Measurements from ENCODE around the gene MALAT1. TPM values are rescaled to one million over a fixed set of nuclear protein-coding genes. Genes with fewer than 3 reads are reported as not detected.
A peak's percentile ranks its signal among the peaks of the same experiment; 100 is the strongest.

Gene MALAT1
- total and polyA plus RNA-seq, 2 donors (not counting 1 experiment from before 2014, with no cell fraction given), result 646 to 32,417 TPM

GRCh38 chr11:65488273-65489034 lies 10.4 kb upstream of the MALAT1 start:
- H3K4me3 Mint-ChIP-seq, result peak overlapping the region; percentile 72
- Histone ChIP-seq H3K9me3 (ENCODE audit: control extremely low read depth in 1 of 3, control insufficient read depth in 2 of 3, insufficient read depth in 1 of 3, low read length in 2 of 3) (no peaks in the 10 kb centered on the region), H3K27ac (ENCODE audit: low read length in 2 of 2) (no peak overlapping the region), H3K27me3 (replicated peaks in 1 of 4; ENCODE audit: control extremely low read depth in 1 of 4, control insufficient read depth in 3 of 4, insufficient read depth in 4 of 4, low read length in 3 of 4) (no peaks in the 10 kb centered on the region), H3K9ac (ENCODE audit: low read length) (no peak overlapping the region), H4K20me1 (ENCODE audit: control insufficient read depth, insufficient read depth, low read length, poor library complexity, severe bottlenecking) (no peaks in the 10 kb centered on the region), H3K4me1 (ENCODE audit: control insufficient read depth in 2 of 2, insufficient read depth in 2 of 2, low read length in 2 of 2) (peaks cover 43 to 51% of the 10 kb centered on the region in 2 donors), H3K4me3 (ENCODE audit: control extremely low read depth in 1 of 5, extremely low read depth in 1 of 5, insufficient read depth in 1 of 5, low read depth in 2 of 5, low read length in 4 of 5) (no peak overlapping the region), H2AFZ (ENCODE audit: insufficient read depth, low read depth, low read length, poor library complexity, severe bottlenecking) (peak overlapping the region; percentile 47), H3K79me2 (ENCODE audit: control insufficient read depth, insufficient read depth, low read length) (peaks cover 39% of the 10 kb centered on the region), H3K36me3 (replicated peaks in 1 of 2; ENCODE audit: control extremely low read depth in 1 of 2, control insufficient read depth in 1 of 2, extremely low read depth in 1 of 2, insufficient read depth in 2 of 2, low read length in 1 of 2) (no peaks in the 10 kb centered on the region), H3K4me2 (replicated peaks; ENCODE audit: low read depth, low read length, poor library complexity, severe bottlenecking) (peak overlapping the region; percentile 56)
- TF ChIP-seq EZH2 (IDR thresholded peaks at IDR 0.05; ENCODE audit: borderline replicate concordance, insufficient read depth, low read depth, low read length, poor library complexity, severe bottlenecking), result no peak
- TF ChIP-seq, protein P1, sequence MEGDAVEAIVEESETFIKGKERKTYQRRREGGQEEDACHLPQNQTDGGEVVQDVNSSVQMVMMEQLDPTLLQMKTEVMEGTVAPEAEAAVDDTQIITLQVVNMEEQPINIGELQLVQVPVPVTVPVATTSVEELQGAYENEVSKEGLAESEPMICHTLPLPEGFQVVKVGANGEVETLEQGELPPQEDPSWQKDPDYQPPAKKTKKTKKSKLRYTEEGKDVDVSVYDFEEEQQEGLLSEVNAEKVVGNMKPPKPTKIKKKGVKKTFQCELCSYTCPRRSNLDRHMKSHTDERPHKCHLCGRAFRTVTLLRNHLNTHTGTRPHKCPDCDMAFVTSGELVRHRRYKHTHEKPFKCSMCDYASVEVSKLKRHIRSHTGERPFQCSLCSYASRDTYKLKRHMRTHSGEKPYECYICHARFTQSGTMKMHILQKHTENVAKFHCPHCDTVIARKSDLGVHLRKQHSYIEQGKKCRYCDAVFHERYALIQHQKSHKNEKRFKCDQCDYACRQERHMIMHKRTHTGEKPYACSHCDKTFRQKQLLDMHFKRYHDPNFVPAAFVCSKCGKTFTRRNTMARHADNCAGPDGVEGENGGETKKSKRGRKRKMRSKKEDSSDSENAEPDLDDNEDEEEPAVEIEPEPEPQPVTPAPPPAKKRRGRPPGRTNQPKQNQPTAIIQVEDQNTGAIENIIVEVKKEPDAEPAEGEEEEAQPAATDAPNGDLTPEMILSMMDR (IDR thresholded peaks at IDR 0.05), result no peak
- H3K4me1 Mint-ChIP-seq, result peaks cover 54% of the 10 kb centered on the region
- DNase-seq (no peak), ATAC-seq (ENCODE audit: low read depth) (no peak)
- POLR2A ChIA-PET, result interaction anchor here (0.6 to 8.8 kb wide), 11 partner anchors 11 to 158 kb away, joined by 3 to 70 read pairs (median 7); partner anchors contain the start of gene MALAT1
- 70% methylated on average over 9 of the region's 10 CpGs for WGBS (ENCODE audit: insufficient coverage)
- peak overlapping the region; percentile 65 for H3K27ac Mint-ChIP-seq
- intact Hi-C loops (cut with micrococcal nuclease), result no loop called here
- H3K27me3 Mint-ChIP-seq, result no peaks in the 10 kb centered on the region
- no peaks in the 10 kb centered on the region for H3K9me3 Mint-ChIP-seq (ENCODE audit: insufficient read depth)
- CTCF ChIA-PET, result interaction anchor here (1.0 to 3.0 kb wide), 5 partner anchors 9 to 16 kb away, joined by 3 to 19 read pairs (median 4); partner anchors contain the start of gene MALAT1
